ENCODE data around the gene EPHA1. TPM values are rescaled to one million over a fixed set of nuclear protein-coding genes. Genes with fewer than 3 reads are reported as not detected.

EPHA1 gene
- total and polyA plus RNA-seq, 2 donors (not counting 3 experiments of a cell fraction or from before 2014, with no cell fraction given): 0.07 TPM; not detected in 1

DNA sequence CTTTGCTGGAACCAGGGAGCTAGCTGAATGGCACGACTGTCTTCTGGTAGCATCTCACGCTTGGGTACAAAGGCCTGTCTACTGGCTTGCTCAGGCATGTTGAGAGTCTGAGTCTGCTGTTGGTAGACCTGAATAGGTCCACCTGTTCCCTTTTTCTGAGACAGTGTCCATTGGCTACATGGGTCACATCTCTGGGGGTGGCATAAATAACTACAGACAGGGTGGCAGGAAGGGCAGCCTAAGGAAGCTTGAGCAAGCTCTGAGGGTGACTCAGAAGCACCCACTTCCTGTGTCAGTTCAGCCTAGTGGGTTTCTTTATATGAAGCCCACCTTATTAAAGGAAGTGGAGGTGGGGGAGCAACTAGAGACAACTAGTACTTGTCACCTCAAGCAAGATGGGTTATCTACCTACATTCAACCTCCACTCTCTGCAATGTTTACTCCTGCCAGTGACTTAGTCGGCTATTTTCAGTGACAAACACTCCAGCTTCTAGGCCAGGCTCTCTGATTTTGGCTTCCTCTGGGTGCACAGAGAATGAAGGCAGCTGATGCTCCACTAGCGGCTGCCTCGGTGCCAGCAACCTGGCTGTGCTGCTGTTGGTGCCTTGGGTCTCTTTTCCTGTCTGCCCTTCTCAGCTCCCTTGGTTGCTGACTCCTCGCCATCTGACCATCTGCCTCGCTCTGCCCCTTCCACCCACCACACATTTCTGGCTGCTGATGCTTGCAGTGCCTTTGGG is 33.2 kb downstream of the EPHA1 start:
- peaks cover 13% of the 10 kb centered on the region for H3K79me2 ChIP-seq (ENCODE audit: control insufficient read depth, insufficient read depth, low read length)
- H3K27ac ChIP-seq (ENCODE audit: insufficient read depth, low read depth, low read length): no peak overlapping the region
- BruUV-seq (replicated peaks): no TSS peak
- peak overlapping the region; percentile 35 for H3K4me2 ChIP-seq (ENCODE audit: insufficient read depth, low read length)
- POLR2A ChIA-PET: no interaction called here
- H3K9me3 ChIP-seq (replicated peaks; ENCODE audit: control insufficient read depth, insufficient read depth, low read length): no peaks in the 10 kb centered on the region
- no peaks in the 10 kb centered on the region for H3K36me3 ChIP-seq (ENCODE audit: control insufficient read depth in 2 of 2, extremely low read depth in 1 of 2, insufficient read depth in 2 of 2, low read length in 2 of 2)
- no peaks in the 10 kb centered on the region for H3K9me1 ChIP-seq (replicated peaks; ENCODE audit: control insufficient read depth, extremely low read depth, insufficient read depth, low read length)
- H4K20me1 ChIP-seq (replicated peaks; ENCODE audit: control insufficient read depth, extremely low read depth, insufficient read depth, low read length): no peaks in the 10 kb centered on the region
- dilution Hi-C loops (cut with MboI; ENCODE audit: extremely low pct_ligation_motif_present, low sequenced_read_pairs): loop anchor here (25.0 kb wide), 1 partner anchor 137 kb away; no protein-coding TSS in a partner anchor
- no peaks in the 10 kb centered on the region for H3K27me3 ChIP-seq (ENCODE audit: control insufficient read depth in 2 of 2, insufficient read depth in 2 of 2, low read length in 2 of 2)
- no peak for TF ChIP-seq CTCF (IDR thresholded peaks at IDR 0.05; ENCODE audit: extremely low read depth in 1 of 2, insufficient read depth in 1 of 2, low read depth in 1 of 2, low read length in 2 of 2)
- TF ChIP-seq GATA2 (IDR thresholded peaks at IDR 0.05; ENCODE audit: insufficient read depth, insufficient read length, low read depth, low read length): no peak
- TF ChIP-seq FOS (IDR thresholded peaks at IDR 0.05; ENCODE audit: borderline replicate concordance, insufficient read depth, low read length): peak; percentile 34
- TF ChIP-seq MAX (IDR thresholded peaks at IDR 0.05; ENCODE audit: insufficient read depth, insufficient read length): no peak
- TF ChIP-seq JUN (IDR thresholded peaks at IDR 0.05; ENCODE audit: borderline replicate concordance, insufficient read depth, insufficient read length, low read depth): peak; percentile 5
- no peak for TF ChIP-seq EZH2 (IDR thresholded peaks at IDR 0.05; ENCODE audit: borderline replicate concordance, low read depth, low read length, severe bottlenecking)
- TF ChIP-seq POLR2A (IDR thresholded peaks at IDR 0.05; ENCODE audit: low read depth, low read length): no peak
- TF ChIP-seq POLR2AphosphoS5 (IDR thresholded peaks at IDR 0.05; ENCODE audit: insufficient read depth, low read depth, low read length): no peak
- no peak for TF ChIP-seq MYC (IDR thresholded peaks at IDR 0.05; ENCODE audit: low read depth, low read length)
- H2AFZ ChIP-seq (ENCODE audit: low read depth, low read length): no peak overlapping the region
- H3K4me3 ChIP-seq (replicated peaks in 1 of 3; ENCODE audit: insufficient read depth in 1 of 3, low read depth in 1 of 3, low read length in 3 of 3): no peak overlapping the region
- CTCF ChIA-PET: interaction anchor here (1.1 to 2.4 kb wide), 3 partner anchors 40 to 135 kb away, joined by 3 to 7 read pairs (median 4); partner anchors contain the start of gene CASP2
- H3K4me1 ChIP-seq (ENCODE audit: control insufficient read depth, extremely low read depth, insufficient read depth, low read length): peaks cover 33% of the 10 kb centered on the region
- H3K9ac ChIP-seq (replicated peaks; ENCODE audit: extremely low read depth, insufficient read depth, low read length): no peak overlapping the region
- FAIRE-seq (no peak), DNase-seq (ENCODE audit: low read depth, low spot score) (no peak)
- intact Hi-C loops (cut with micrococcal nuclease): no loop called here

Measured in endothelial cell of umbilical vein (primary cell).